GM19463 (cell line): ENCODE measurements around the gene ABCA3.
A peak's percentile ranks its signal among the peaks of the same experiment; 100 is the strongest.
"Not testable (repeated sequence)": the region's sequence is repeated elsewhere in the genome, so short reads cannot be mapped to it uniquely, and the experiment has no call there.

Experiments used
- ATAC-seq: cut with Tn5 transposase; IDR thresholded peaks from one replicate; pipeline ENCODE4 v1.9.1; 2021; ENCODE audit warnings: mild to moderate bottlenecking, moderate library complexity; ENCODE audit not compliant: unreplicated experiment

The ABCA3 gene

DNA sequence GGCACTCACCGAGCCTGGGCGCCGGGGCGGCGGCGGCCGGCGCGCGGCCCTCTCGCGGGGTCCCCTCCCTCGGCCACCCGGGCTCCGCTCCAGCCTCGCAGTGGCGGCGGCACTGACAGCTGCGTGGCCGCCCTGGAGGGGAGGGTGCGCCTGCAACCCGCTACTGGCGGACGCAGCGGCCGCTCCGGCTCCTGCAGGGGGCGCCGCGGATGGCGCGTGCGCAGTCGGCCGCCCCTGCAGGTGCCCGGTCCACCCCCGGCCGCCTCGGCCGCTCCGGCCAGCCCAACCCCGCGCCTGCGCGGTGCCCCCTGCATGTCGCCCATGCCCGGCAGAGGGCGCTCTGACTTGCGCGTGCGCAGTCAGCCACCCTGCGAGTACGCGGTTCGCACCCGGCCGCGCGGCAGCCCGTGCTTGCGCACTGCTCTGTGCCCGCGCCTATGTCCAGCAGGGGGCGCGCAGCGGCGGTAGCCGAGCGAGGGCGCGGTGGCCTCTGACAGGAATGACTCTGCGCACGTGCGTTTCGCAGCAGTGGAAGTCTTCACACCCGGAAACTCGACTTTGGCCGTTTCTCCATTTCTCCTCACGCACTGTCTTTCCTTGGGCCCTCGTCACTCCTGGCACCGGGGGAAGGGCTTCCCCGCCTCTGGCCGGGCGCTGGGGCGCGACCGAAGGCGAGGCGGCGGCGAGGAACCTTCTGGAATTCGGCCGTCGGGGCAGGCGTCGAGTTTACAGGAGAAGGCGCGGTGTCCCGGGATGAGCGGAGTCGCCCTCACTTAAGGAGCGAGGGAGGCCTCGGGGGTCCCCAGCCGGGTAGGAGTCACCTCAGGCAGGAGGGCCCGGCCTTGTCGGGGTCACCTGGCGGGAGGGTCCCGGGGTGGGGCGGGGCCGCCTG lies at the start of gene ABCA3:
Gene ABCA3, minus strand, starts transcription at position 165 of the 892 bp plus-strand sequence. CDS start 14,262 bp downstream, outside the sequence.
- peak; percentile 80 for ATAC-seq

DNA sequence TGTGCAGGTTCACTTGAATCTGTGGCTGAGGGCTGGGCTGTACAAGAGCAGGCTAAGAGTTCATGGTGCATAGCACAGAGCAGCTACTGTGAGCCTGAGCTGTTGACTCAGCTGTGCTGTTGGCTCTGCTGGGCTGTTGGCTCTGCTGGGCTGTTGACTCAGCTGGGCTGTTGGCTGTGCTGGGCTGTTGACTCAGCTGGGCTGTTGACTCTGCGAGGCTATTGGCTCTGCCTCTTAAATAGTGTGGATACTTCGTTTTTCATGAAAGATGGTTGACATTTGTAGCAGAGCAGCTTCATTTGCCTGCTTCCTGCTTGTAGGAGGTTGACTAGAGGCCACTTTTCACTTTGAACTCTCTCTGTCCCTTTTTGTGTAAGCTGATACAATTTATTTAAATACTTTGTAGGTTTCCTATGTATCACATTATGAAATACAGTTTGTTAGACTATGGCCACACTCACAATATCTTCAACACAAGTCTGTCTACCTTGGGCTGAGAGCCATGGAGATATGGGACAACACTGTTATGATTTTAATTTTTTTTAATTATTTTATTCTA lies 48.4 kb upstream of the ABCA3 start:
- ATAC-seq = no peak

DNA sequence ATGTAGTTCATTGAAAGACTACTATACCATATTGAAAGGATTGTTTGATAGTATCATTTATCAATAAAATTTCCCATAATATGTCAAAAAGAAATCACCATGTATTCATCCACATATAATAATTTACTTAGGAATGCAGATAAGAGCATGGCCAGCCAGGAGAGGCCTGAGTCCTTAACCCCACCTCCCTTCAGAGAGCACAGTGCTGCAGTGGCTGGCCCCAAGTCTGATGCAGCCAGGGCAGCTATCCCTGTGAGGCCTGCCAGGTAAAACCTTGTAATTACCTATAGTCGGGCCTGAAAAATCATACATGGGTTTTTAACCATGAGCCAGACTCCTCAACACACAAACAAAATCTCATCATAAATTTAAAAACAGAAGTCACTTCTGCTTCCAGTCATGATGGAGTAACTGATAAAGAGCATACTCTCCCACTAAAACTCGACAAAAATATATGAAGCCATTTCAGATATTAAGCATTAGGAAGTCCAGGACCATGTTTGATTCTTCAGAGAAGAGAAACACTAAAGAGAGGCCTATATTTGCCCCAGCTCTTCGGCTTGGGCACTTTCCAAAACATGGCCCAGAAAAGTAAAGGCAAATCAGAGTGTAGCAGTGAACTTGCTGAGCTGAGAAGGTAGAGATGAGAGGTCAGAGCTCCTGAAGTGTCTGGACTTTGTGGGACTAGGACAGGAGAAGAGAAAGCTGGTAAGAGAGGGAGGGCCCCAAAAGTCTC lies 47.8 kb upstream of the ABCA3 start:
- no peak for ATAC-seq

DNA sequence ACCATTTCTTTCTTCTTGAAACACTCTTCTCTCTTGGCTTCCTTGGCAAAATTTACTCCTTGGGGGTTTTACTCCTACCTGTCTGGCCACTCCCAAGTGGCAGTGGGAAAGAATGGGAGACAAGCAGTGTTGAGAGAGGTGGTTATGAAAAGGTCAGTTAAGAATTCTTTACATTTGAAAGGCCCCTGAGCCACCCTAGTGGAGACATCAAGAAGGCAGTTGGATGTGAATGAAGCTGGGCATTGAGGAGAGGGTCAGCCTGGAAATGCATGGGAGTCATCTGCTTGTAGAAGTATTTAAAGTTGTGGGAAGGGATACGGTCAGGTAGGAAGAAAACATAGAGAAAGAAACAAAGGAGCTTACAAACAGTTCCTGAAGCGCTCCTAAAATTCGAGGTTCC lies 46.5 kb upstream of the ABCA3 start:
- no peak for ATAC-seq

DNA sequence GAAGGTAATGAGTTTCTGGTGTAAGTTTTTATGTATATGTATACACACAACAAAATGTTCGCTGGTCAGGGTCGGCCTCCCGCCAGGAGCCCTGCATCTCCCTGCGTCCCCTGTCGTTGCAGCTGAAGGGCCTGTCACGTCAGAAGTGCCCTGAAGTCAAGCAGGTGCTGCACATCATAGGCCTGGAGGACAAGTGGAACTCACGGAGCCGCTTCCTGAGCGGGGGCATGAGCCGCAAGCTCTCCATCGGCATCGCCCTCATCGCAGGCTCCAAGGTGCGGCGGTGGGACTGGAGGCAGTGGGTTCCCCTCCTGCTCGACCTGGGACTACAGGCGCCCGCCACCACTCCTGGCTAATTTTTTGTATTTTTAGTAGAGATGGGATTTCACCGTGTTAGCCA lies 45.5 kb upstream of the ABCA3 start:
- not testable (repeated sequence) for ATAC-seq

DNA sequence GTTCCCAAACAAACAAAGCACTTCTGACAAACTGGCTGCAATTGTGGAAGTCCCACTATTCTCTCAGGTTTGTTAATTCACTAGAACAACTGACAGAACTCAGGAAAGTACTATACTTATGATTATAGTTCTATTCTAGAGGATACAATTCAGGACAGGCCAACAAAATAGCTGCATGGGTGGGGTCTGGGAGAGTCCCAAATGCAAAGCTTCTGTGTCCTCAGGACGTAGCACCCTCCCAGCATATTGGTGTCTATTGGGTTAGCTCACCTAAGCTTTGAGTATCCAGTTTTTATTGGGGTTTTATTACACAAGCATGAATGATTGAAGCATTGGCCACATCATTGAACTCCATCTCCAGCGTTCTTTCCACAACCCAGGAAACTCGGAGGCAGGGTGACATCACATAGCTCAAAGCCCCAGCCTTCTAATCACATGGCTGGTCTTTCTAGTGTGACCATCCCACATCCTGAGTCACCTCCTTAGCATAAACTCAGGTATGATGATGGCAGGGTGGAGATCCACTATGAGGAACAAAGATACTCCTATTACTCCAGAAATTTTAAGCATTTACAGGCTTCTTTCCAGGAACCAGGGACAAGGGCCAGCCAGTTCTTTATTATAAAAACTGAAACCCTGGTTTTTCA lies 44.8 kb upstream of the ABCA3 start:
- no peak for ATAC-seq

DNA sequence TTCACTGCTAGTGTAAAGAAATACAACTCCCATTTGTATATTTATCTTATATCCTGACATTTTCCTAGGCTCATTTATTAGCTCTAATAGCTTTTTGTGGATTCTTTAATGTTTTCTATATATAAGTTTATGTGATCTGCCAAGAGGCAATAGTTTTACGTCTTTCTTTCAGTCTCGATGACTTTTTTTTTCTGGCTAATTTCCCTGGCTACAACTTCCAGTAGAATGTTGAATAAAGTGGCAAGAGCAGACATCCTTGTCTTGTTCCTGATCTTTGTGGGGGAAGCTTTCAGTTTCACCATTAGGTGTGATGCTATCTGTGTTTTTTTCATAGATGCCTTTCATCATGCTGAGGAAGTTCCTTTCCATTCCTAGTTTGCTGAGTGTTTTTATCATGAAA lies 43.9 kb upstream of the ABCA3 start:
- ATAC-seq = no peak

DNA sequence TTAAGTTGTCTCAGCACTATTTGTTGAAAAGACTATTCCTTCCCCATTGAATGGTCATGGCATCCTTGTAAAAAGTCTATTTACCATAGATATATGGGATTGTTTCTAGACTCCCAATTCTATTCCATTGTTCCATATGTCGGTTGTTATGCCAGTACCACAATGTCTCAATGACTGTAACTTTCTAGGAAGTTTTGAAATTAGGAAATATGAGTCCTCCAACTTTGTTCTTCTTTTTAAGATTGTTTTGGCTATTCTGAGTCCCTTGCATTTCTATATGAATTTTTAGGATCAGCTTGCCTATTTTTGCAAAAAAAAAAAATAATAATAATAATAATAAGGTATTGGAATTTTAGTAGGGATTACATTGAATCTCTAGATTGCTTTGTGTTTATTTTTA lies 43.0 kb upstream of the ABCA3 start:
- ATAC-seq = no peak

DNA sequence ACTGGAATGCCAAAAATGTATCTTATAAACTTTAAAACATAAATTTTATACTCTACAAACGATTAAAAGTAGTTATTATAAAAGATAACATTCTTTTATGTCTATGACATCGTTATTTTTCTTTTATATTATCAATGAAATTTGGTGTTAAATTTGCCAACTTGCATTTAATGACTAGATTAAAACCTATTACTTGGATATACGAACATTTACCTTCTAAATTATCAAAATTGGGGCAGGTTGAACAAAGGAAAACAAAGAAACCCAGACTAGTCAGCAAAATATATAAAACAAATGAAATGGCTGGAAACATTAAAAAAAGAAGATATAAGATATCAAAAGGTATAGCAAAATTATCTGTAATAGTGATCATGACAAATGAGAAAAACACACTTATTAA lies 34.1 kb upstream of the ABCA3 start:
- ATAC-seq = no peak

DNA sequence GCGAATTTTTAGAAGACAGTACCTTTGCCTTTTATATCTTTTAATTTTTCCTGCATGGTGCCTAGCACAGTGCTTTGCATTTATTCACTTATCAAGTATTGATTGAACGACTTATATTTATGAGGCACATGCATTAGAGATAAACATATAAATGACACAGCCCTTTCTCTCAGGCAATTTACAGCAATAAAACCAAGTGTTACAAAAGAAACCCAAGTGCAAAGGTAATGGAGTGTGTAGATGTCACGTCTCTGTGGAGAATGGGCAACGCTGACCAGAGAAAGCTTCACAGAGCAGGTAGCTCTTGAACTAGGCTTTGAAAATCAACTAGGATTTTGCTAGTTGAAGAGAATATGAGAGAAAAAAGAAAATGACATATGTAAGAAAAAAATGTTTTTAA lies 32.6 kb upstream of the ABCA3 start:
- no peak for ATAC-seq

DNA sequence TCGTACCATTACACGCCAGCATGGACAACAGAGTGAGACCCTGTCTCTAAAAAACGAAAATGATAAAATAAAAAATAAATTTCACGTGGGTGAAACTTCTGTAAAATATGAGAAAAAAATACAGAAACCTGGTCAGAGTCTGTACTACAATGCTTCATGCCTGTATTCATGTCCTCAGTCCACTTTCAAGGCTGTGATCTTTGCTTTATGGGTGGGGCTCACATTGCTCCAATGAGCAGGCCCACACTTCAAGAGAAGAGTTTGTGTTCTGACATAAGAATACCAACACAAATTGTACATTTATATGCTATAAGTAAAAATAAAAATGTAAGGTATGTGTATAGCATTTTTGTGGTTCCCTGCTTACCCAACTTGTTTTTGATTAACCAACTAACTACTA lies 32.2 kb upstream of the ABCA3 start:
- ATAC-seq = no peak

DNA sequence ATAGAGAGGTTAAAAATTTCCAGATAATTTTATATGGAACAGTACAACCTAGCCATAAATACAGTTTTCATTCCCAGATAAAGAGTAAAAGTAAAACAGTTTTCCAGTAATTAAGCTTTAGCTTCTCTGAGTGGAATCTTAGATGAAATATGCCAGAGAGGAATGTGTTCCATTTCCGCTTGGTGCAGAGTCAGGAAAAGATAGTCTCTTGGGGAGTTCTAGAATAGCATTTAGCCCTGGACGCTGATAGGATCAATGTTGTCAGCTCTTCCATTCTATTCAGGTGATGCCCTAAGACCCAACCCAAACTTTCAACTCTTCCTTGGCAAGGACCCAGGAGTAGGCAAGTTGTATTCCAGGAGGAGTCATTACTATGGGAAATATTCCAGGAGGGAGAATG lies 30.9 kb upstream of the ABCA3 start:
- no peak for ATAC-seq

DNA sequence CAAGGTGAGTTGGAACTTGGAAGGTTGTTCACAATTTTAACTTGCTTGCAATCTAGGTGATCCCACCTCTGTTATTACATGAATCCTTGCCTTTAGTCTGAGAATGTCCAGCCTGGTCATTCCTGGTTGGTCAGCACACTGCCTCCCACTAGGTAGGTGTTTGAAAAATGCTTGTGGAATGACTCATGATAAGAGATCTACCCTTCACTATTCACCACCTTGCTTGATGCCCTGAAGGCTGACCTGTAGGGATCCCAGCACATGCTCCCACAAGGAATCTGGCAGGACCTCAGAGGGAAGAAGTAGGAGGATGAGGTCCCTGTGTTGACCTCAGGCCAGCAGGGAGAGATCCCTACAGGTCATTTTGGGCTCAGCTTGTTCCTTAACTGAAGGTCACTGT lies 30.2 kb upstream of the ABCA3 start:
- no peak for ATAC-seq

DNA sequence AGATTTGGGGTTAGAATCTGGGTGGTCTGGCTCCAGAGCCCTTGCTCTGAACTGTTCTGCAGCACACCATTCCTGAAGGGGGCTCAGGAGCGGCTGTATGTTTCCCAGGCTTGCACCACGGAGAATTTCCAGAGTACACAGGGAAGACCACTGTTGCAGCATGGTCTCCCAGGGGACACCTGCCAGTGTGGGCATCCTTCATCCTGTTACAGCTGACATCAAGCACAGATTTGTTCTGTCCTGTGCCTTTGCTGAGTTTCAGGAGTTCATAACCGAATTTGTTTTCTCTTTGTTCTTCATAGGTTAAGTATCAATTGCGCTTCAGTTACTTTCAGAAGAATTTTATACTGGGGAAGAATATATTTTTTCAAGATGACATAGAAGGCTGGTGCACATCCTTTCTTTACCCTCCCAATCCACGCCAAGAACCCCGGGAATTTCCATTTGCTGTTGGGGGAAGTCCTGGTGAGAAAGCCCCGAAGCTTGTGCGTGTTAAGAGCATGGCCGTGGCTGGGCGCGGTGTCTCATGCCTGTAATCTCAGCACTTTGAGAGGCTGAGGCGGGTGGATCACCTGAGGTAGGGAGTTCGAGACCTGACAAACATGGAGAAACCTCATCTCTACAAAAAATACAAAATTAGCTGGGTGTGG lies 26.3 kb upstream of the ABCA3 start:
- no peak for ATAC-seq

DNA sequence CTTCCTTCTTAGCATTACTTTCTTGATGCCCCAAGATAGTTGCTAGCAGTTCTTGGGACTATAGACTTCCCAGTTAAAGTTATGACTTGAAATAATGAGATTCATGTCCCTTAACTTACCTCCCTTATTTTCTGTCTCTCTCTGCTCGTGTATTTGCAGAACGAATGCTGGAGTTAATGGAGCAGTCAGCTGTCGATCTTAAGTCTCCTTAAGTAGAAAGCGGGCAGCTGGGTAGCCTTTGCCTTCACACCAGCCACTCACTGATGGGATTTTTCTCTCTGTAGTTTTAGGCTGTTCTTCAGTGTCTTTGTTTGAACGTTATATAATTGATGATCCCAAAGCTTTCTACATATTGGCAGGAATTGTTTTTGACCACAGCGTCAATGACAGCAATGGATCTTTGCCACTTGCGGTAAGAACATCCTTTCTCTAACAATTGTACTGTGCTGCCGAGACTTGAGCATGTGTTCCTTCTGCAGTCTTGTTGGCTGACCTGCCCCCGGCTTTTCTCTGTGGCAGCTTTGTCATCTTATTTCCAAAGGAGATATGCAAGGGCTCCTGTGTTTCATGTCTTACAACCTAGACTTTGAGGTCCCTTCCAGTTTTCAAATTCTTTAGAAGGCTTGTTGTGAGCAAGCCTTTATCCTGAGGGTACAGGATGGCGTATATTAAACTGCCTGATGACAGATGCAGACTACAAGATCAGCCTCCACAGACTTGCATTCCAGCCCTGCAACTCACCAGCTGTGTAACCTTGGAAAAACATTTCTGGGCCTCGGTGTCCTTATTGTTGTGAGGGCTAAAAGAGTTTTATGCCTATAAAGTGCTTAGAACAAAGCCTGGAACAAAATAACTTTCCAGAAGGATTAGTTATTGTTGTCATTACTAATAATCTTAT lies 25.1 kb upstream of the ABCA3 start:
- no peak for ATAC-seq

DNA sequence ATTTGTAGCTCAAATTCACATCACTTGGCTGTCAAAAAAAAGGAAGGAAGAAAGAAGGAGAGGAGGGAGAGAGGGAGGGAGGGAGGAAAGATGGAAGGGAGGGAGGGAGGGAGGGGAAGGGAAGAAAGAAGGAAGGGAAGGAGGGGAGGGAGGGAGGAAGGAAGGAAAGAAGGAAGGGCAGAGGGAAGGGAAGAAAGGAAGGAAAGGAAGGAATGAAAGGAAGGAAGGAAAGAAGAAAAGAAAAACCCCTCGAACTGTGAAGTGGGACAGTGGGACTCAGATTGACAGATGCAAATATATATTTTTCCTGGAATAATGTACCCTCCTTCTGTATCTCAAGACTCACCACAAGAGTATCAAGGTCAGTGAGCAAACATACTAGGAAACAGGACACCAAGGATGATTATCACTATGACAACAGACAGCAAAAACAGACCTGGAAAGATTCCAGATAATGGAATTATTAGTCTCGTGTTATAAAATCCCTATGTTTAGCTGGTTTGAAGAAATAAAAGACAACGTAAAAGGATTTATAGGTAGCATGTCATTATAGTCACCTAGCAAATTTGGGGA lies 24.2 kb upstream of the ABCA3 start:
- ATAC-seq = no peak

DNA sequence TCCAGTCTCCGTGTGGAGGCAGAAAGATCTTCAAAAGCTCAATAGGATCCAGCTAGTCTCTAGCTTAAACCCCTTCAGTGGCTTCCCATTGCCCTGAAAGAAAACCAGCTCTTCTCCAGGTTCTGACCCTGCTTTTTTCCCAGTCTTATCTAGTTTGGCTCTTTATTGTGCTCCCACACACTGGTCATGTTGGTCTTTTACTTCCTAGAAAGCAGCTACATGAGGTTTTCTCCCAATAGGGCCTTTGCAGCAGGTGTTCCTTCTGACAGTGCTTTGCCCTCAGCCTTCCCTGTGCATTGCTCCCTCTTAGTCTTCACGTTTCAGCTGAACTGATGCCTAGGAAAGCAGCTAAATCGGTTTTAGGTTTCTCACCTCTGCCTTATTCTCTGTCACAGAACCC lies 21.7 kb upstream of the ABCA3 start:
- ATAC-seq = no peak

DNA sequence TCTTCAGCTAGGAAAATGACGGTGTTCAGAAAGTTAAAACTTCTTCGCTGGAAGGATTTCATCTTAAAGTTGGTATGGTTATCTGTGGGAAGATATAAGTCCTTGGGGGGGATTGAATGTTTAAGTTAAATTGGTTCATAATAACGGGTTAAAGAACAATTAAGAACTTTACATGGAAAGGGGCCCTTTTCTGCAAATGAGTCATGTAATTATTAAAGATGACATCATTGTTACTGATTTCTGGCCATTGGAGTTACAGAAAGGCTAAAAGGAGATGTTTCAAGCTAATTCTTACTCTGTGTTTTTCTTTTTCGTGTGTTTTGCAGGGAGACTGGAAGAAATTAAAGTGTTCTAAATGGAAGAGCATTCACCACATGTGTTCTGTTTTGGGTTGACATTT lies 20.6 kb upstream of the ABCA3 start:
- ATAC-seq = no peak

DNA sequence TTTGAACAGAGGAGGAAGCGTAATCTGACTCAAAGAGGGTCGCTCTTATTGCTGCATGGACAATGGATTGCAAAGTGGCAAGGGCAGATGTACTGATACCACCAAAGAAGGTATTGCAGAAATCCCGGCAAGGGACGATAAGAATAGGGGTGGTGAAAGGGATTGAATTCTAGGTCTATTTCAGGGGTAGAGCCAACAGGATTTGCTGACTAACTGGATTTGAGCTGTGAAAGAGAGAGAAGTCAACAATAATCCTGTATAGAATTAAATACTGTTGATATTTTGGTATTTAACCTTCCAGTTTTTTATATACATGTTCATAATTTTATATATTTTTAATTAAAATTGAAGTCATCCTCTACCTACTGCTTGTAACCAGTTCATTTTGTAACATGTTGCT lies 19.4 kb upstream of the ABCA3 start:
- ATAC-seq = no peak

DNA sequence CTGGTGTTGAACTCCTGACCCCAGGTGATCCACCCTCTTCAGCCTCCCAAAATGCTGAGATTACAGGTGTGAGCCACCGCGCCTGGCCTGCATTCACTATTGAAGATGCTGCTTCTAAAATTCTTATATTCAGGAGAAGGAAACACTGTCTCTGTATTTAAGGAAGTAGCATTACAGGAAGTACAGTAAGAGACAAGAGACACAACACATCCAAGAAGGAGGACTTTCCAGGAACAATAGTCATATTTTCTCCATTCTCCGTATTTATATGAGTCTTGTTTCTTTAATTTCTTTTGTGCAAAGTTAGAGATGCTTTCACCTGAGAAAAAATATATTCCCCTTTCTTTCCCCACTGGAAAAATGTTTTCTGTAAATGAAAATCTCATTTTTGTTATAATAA lies 18.3 kb upstream of the ABCA3 start:
- no peak for ATAC-seq
